ENCODE measurements around the gene TGM5. TPM values are rescaled to one million over a fixed set of nuclear protein-coding genes. Genes with fewer than 3 reads are reported as not detected.

The TGM5 gene
- total RNA-seq, 3 donors from 2014 or later = not detected

DNA sequence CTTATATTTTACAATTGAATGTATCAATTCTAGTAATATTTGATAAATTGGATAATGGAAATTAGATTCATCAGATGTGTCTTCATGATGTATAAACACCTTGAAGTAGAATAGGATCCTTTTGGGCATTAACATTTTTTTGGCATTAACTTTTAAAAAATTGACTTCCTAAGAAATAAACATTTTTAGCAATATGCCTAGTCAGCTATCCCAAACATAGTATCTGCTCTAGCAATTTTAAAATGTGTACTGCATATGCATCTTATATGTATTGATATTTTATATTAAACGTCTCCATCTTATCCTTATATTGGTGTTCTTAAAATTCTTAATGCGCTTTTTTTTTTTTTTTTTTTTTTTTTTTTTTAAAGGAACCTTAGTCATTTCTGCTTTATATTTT, 73.0 kb downstream of the TGM5 start:
- Histone ChIP-seq H3K9me3 (no peaks in the 10 kb centered on the region), H3K4me1 (ENCODE audit: low read depth) (no peaks in the 10 kb centered on the region), H3K4me3 (no peak overlapping the region), H3K36me3 (ENCODE audit: low read depth) (peaks cover 25% of the 10 kb centered on the region)
- intact Hi-C loops (cut with DNase I, micrococcal nuclease) = no loop called here
- DNase-seq (no peak), ATAC-seq (no peak)
- TF ChIP-seq, protein P1, sequence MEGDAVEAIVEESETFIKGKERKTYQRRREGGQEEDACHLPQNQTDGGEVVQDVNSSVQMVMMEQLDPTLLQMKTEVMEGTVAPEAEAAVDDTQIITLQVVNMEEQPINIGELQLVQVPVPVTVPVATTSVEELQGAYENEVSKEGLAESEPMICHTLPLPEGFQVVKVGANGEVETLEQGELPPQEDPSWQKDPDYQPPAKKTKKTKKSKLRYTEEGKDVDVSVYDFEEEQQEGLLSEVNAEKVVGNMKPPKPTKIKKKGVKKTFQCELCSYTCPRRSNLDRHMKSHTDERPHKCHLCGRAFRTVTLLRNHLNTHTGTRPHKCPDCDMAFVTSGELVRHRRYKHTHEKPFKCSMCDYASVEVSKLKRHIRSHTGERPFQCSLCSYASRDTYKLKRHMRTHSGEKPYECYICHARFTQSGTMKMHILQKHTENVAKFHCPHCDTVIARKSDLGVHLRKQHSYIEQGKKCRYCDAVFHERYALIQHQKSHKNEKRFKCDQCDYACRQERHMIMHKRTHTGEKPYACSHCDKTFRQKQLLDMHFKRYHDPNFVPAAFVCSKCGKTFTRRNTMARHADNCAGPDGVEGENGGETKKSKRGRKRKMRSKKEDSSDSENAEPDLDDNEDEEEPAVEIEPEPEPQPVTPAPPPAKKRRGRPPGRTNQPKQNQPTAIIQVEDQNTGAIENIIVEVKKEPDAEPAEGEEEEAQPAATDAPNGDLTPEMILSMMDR (IDR thresholded peaks at IDR 0.05) = no peak

DNA sequence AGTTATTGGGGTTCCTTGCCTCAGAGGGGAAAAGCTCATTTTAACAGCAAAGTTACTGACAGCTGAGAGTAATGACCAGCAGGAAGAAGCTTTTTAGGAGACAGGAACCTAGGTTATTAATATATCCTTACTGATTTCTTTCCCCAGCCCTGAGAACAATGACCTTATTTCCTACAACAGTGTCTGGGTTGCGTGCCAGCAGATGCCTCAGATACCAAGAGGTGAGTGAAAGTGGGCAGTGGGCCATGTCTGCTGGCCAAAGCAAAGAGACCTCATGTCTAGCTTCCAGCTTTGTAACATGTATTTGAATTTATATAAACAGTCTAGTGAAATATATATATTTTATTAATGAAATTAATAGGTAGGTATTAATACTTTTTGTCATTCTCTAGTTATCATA, 76.5 kb downstream of the TGM5 start:
- Histone ChIP-seq H3K9me3 (no peaks in the 10 kb centered on the region), H3K36me3 (ENCODE audit: low read depth) (peaks cover 25% of the 10 kb centered on the region), H3K4me3 (no peak overlapping the region), H3K4me1 (ENCODE audit: low read depth) (peaks cover 13% of the 10 kb centered on the region)
- TF ChIP-seq, protein P1 (IDR thresholded peaks at IDR 0.05) = no peak
- DNase-seq (no peak), ATAC-seq (no peak)
- intact Hi-C loops (cut with DNase I, micrococcal nuclease) = no loop called here

DNA sequence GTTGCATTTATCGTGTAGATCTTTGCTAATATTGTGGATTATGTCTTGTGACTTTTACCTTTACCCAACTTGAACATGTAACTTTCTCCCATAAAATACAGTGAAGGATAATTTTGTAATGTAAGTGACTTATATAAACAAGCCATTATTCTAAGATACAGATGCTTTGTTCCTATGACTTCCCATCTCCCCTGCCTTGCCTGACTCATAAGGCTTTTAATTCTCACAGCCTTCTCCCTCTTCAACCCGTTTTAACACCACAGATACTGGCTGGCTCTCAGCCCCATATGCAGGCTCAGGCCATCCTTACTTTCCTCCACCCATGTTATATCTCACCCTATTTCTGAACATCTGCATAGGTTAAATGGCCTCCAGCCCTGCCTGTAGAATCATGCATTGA, 77.4 kb downstream of the TGM5 start:
- H3K9me3 ChIP-seq = no peaks in the 10 kb centered on the region
- TF ChIP-seq, protein P1 (IDR thresholded peaks at IDR 0.05) = no peak
- no peak for ATAC-seq
- H3K36me3 ChIP-seq (ENCODE audit: low read depth) = peaks cover 21% of the 10 kb centered on the region
- H3K4me1 ChIP-seq (ENCODE audit: low read depth) = peaks cover 13% of the 10 kb centered on the region
- no peak overlapping the region for H3K4me3 ChIP-seq
- no peak for DNase-seq
- intact Hi-C loops (cut with DNase I, micrococcal nuclease) = no loop called here

GRCh38 chr15:43187544-43188155, 79.1 kb downstream of the TGM5 start:
- H3K36me3 ChIP-seq (ENCODE audit: low read depth) = peaks cover 8% of the 10 kb centered on the region
- TF ChIP-seq, protein P1 (IDR thresholded peaks at IDR 0.05) = peak; percentile 44
- peaks cover 13% of the 10 kb centered on the region for H3K4me1 ChIP-seq (ENCODE audit: low read depth)
- ATAC-seq (no peak), DNase-seq (no peak)
- intact Hi-C loops (cut with DNase I, micrococcal nuclease) = no loop called here
- H3K4me3 ChIP-seq = no peak overlapping the region
- H3K9me3 ChIP-seq = no peaks in the 10 kb centered on the region

GRCh38 chr15:43186003-43186353, 80.8 kb downstream of the TGM5 start:
- intact Hi-C loops (cut with DNase I, micrococcal nuclease) = no loop called here
- TF ChIP-seq, protein P1 (IDR thresholded peaks at IDR 0.05) = no peak
- Histone ChIP-seq H3K4me3 (peak overlapping the region; percentile 67), H3K36me3 (ENCODE audit: low read depth) (no peaks in the 10 kb centered on the region), H3K9me3 (no peaks in the 10 kb centered on the region), H3K4me1 (ENCODE audit: low read depth) (peaks cover 13% of the 10 kb centered on the region)
- ATAC-seq (peak; percentile 43), DNase-seq (no peak)

Measured in mucosa of descending colon (tissue), 3 donors.